Measurements from ENCODE around the gene RNF223. TPM values are rescaled to one million over a fixed set of nuclear protein-coding genes. Genes with fewer than 3 reads are reported as not detected.
"Not testable (repeated sequence)": the region's sequence is repeated elsewhere in the genome, so short reads cannot be mapped to it uniquely, and the experiment has no call there.

RNF223 gene
- total RNA-seq, 1 donor from 2014 or later = not detected

- DNase-seq = no peak
Measured at GRCh38 chr1:1087351-1088028, 13.4 kb upstream of the RNF223 start.

- DNase-seq = no peak
Measured at GRCh38 chr1:1086911-1087341, 12.8 kb upstream of the RNF223 start.

DNA sequence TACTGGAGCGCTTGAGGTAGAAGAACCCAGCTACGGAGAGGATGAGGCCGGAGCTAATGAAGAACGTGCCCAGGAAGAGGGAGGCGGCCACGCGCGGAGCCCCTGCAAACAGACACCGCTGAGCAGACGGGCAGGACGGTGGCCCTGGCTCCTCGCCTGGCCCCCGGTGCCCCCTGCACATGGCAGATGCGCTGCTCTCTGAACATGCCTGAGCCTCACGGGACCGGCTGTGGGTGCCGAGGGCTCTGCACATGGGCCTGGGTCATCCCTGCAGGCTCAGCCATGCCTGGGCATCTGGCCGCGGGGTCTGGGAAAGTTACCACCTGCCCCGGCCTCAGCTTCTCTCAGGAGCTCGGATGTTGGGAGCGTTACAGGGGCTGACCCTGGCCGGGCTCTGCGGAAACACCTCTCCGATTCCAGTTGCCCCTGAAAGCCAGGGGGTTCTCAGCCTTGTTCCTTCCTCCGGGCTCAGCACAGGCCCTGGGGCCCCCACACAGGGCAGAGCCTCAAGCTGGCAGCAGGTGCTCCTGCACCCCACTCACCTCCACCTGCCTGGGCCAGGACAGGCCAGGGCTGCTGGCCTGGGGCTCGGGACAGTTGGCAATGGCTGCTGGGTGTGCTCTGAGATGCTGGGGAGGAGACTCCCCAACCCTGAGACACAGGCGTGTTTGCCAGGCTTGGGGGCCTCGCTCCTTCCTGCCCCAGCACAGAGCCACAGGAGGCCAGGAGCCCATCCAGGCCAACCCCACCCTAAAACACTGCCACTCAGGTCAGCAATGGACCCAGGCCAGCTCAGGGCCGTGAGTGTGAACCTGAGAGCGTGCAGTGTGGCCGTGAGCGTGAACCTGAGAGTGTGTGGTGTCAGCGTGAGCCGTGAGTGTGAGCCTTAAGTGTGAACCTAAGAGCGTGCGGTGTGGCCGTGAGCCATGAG is 12.1 kb upstream of the RNF223 start:
- no peak for DNase-seq

- no peak for DNase-seq
Measured at GRCh38 chr1:1085171-1085841, 11.2 kb upstream of the RNF223 start.

DNA sequence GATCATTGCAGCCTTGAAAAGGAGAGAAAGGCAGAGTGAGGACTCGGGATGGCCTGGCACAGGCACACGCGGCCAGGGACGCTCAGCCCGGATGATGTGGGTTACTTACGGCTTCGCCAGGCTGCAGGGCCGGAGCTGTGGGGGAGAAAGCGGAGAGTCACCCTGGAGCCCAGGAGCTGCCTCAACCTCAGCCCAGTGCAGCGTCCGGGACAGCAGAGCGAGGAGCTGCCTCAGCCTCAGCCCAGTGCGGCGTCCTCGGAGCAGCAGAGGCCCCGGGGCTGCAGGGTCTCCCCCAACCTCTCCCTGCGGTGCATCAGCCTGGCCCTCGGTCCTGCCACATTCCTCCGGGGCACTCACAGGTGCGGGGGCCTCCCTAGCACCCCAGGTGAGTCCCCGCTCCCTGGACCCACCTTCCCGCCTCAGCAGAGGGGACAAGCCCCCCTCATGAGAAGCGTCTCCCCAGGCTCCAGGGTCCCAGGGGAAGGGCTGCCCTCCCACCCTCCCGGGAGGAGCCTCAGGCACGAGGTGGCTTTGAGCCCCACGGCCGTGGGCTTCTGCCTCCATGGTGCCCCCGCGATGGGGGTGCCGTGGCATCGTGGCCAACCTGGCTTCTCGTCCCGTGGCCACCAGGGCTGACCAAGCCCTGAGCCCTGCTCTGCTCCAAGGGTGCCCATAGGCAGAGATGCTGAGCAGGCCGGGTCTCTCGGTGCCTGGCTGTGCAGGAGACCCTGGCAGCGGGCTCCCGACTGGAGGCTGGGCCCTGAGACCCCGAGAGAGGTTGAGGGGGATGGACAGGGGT is 10.5 kb upstream of the RNF223 start:
- no peak for DNase-seq

GRCh38 chr1:1083416-1084371 is 9.6 kb upstream of the RNF223 start:
- DNase-seq = no peak

DNA sequence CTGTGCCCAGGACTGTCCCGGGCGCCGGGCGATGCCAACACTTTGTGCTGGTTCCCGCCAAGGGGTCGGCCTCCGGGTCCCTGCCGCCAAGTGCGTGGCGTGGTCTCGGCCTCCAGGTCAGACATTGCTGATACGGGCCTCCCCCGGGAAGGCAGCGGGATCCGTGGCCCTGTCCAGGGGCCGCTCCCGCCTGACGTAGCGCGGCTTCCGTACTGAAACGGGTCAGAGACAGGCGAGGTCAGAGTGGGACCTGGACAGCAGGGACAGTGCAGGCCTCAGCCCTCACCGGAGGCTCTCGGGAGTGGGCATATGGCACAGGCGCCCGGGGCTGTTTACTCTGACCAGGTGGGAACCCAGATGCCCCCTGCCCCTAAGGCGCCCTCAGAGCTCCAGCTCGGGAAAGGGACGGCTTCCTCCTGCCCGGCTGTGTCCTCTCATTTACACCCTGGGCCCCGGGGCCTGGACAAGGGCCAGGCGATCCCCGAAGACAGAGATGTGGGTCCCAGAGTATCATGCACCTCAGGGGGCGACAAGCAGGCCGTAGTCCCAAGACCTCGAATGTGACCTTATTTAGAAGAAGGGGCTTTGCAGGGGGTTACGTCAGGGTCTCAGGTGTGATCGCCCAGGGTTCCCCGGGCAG is 8.8 kb upstream of the RNF223 start:
- no peak for DNase-seq

DNA sequence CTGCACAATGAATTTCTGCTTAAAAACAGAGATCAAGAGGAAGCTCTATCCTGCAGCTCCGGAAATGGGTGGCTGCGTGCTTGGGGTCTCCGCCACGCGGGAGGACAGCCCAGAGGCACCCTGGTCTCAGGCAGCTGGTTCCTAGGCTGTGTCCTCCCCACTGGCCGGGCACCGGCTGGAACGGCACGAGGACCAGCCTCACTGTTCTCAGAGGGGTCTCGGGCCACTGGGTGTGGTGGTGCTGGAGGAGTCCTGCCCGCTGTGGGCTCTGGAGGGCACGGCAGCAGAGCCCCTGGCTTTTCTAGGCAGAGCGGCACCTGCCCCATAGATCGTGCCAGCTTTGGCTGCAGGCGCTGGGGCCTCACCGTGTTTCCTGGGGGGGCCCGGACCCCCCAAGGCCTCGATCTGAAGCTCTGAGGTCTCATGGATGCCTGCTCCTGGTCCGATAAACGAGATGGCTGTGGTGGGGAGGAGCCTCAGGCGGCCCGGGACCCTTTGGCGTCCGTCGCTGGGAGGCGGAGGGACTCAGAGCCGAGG is 8.2 kb upstream of the RNF223 start:
- DNase-seq = no peak

- no peak for DNase-seq
Measured at GRCh38 chr1:1081311-1082238, 7.5 kb upstream of the RNF223 start.

DNA sequence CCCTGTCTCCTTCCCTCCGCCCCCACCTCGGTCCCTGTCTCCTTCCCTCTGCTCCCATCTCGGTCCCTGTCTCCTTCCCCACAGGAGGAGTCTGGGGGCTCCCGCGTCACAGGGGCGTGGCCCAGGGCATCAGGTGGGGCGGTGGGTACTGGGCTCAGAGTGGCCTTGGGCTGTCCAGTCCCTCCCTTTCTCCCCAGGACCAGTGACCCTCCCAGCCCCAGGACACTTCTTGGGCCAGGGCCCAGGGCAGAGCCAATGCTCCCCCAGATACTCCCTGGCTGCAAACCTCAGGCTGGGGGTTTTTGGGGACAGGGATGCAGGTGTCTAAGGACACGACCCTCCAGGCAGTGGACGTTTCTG is 6.8 kb upstream of the RNF223 start:
- no peak for DNase-seq

DNA sequence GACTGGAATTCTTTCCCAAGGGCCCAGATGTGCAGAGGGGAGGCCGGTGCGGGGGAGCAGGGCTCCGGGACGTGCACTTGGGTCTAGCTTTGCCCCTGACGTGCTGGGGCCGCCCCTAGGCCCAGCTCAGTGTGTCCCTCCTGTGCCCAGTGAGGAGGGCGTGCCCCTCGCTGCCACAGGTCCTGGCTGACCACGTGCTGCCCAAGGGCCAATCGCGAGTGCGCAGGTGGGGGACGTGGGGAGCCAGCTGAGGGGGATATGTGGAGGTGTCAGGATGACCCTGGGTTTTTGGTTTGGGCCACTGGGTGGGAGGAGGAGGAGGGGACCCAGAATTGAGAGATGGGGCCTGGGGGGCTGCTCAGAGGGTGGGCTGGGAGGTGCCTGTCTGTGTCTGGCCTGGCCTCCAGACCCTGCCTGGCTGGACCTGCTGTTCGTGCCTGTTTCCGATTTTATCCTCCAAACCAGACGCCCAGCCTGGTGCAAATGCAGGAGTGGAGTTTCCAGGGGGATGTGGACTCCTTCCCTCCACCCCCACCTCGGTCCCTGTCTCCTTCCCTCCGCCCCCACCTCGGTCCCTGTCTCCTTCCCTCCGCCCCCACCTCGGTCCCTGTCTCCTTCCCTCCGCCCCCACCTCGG is 6.1 kb upstream of the RNF223 start:
- no peak for DNase-seq

GRCh38 chr1:1079408-1080121 is 5.5 kb upstream of the RNF223 start:
- DNase-seq = no peak

- DNase-seq = not testable (repeated sequence)
Measured at GRCh38 chr1:1077396-1077795, 3.3 kb upstream of the RNF223 start.

DNA sequence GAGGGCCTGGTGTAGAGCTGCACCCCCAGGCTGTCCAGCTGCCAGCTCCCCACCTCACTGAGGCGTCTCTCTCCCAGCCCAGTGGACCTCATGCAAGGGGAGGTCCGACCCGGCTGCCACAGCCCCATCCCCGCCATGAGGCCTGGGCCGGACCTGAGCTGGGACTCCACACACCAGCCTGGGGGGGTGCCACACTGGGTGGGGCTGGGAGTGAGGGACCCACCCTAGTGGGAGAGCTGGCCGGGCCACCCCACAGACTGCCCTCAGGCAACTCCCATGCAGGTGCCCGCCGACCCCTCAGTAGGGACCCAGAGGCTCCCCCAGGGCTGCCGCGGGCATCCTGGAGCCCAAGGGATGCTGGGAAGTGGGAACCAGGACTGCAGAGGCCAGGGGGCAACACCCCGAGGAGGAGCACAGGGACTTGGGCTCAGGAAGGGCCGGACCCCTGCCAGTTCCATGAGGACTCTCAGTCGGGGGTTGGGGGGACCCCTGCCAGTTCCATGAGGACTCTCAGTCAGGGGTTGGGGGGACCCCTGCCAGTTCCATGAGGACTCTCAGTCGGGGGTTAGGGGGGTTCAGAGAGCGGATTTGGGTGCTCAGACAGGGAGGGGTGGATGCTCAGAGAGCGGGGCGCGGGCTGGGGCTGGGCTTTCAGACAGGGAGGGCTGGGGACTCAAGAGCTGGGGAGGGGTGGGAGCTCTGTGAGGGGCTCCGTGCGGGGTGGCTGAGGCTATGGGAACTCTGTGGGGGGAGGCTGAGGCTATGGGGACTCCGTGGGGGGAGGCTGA is 1.2 kb upstream of the RNF223 start:
- DNase-seq = no peak

DNA sequence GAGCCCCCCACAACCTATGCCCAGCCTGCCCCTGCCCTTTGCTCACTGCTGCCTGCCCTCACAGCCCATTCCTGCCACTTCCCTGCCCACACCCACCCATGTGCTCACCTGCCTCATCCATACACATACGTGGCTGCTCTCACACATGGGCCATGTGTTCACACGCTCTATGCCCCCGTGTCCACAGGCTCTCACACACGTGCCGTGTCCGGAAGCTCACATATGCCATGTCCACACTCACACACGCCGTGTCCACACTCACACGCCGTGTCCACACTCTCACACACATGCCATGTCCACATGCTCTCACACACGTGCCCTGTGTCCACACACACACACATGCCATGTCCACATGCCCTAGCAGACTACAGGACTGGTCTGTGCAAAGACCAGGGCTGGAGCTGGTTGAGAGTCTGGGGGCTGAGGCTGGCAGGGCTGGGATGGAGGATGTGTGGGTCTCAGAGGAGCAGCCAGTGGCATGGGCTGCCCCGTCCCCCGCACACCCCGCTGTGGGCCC is 583 bp upstream of the RNF223 start:
- DNase-seq = no peak

GRCh38 chr1:1072849-1073742 is 1.0 kb downstream of the RNF223 start:
- DNase-seq = no peak

Data from occipital lobe (tissue), 2 donors.